Gastroesophageal sphincter (tissue), 3 donors: ENCODE results near the gene SEZ6L2.

ENCODE experiments used
- CTCF ChIP-seq, 4 experiments: fragments of 200-600 bp in 2 of 4; fragments of 450-650 bp in 2 of 4; sonication (generic) in 1 of 4; IDR thresholded peaks; one replicate each; pipeline ENCODE4 v1.5.1; 2017 to 2019; ENCODE audit warnings: antibody characterized with exemption in 4 of 4, mild to moderate bottlenecking in 2 of 4, moderate library complexity in 2 of 4
- POLR2AphosphoS5 ChIP-seq: sonication (generic); formaldehyde crosslinking; IDR thresholded peaks from one replicate; pipeline ENCODE4 v1.6.1; 2017; ENCODE audit warnings: antibody characterized with exemption

GRCh38 chr16:29920288-29921033 is 21.1 kb upstream of the SEZ6L2 start:
- TF ChIP-seq CTCF (IDR thresholded peaks at IDR 0.05): no peak
- no peak for TF ChIP-seq POLR2AphosphoS5
